ENCODE data around the gene KLHL13.
"Not testable (repeated sequence)": the region's sequence is repeated elsewhere in the genome, so short reads cannot be mapped to it uniquely, and the experiment has no call there.

The KLHL13 gene

GRCh38 chrX:118152721-118153120 is 36.1 kb upstream of the KLHL13 start:
- DNase-seq (ENCODE audit: low spot score), result no peak
- CTCF ChIA-PET, result no interaction called here
- TF ChIP-seq, protein P1, sequence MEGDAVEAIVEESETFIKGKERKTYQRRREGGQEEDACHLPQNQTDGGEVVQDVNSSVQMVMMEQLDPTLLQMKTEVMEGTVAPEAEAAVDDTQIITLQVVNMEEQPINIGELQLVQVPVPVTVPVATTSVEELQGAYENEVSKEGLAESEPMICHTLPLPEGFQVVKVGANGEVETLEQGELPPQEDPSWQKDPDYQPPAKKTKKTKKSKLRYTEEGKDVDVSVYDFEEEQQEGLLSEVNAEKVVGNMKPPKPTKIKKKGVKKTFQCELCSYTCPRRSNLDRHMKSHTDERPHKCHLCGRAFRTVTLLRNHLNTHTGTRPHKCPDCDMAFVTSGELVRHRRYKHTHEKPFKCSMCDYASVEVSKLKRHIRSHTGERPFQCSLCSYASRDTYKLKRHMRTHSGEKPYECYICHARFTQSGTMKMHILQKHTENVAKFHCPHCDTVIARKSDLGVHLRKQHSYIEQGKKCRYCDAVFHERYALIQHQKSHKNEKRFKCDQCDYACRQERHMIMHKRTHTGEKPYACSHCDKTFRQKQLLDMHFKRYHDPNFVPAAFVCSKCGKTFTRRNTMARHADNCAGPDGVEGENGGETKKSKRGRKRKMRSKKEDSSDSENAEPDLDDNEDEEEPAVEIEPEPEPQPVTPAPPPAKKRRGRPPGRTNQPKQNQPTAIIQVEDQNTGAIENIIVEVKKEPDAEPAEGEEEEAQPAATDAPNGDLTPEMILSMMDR (conservative IDR thresholded peaks at IDR 0.05; ENCODE audit: low read depth), result no peak
- POLR2A ChIA-PET (ENCODE audit: low non-redundant PET), result no interaction called here
- H3K27ac ChIP-seq, result no peak overlapping the region

DNA sequence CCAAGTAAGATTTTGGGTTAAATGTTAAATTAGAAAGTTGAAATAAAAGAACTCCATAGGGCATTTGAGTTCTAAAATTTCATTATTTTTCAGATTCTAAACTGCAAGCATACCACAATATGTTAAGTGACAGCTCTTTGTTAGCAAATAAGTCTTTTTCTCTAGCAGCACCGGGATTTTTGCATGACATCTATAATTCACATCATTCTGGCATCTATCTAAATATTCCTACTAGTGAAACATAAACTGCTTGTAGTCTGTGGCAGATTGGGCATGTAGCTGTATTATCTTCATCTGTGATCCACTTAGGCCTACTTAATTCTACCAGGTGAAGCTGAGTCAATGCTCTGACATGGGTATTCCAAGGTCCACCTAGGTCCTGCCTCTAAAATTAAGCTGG is 32.1 kb upstream of the KLHL13 start:
- POLR2A ChIA-PET (ENCODE audit: low non-redundant PET), result no interaction called here
- CTCF ChIA-PET, result no interaction called here
- TF ChIP-seq, protein P1 (conservative IDR thresholded peaks at IDR 0.05; ENCODE audit: low read depth), result no peak
- H3K27ac ChIP-seq, result no peak overlapping the region
- no peak for DNase-seq (ENCODE audit: low spot score)

GRCh38 chrX:118147771-118148170 is 31.2 kb upstream of the KLHL13 start:
- POLR2A ChIA-PET (ENCODE audit: low non-redundant PET); DNase-seq (ENCODE audit: low spot score); H3K27ac ChIP-seq: not testable (repeated sequence)
- CTCF ChIA-PET, result interaction anchor here (0.6 kb wide), 1 partner anchor 16 kb away, joined by 5 read pairs; no protein-coding TSS in a partner anchor

DNA sequence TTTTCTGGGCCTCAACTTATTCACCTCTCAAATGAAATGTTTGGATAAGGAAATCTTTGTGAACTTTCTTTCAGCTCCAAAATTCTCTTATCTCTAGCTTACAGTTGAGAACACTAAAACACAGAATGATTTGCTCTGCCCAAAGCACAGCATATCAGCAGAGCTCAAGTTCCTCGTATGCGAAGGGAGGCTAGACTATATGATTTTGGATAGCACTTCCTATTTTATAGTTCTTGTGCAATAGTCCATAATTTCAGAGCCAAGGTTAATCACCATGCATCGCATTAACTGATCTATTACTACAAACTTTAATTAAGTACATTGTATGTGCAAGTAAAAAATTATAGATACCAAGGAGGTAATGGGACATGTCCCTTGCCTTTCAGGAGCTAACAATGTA is 27.0 kb upstream of the KLHL13 start:
- H3K27ac ChIP-seq, result no peak overlapping the region
- ChIA-PET CTCF (interaction anchor here (0.7 kb wide), 1 partner anchor 759 kb away, joined by 3 read pairs; no protein-coding TSS in a partner anchor), POLR2A (ENCODE audit: low non-redundant PET) (no interaction called here)
- TF ChIP-seq, protein P1 (conservative IDR thresholded peaks at IDR 0.05; ENCODE audit: low read depth), result no peak
- no peak for DNase-seq (ENCODE audit: low spot score)

- no peak for DNase-seq (ENCODE audit: low spot score)
- CTCF ChIA-PET, result interaction anchor here (0.6 kb wide), 1 partner anchor 17 kb away, joined by 5 read pairs; no protein-coding TSS in a partner anchor
- H3K27ac ChIP-seq, result no peak overlapping the region
Measured at GRCh38 chrX:118131336-118131735, 14.7 kb upstream of the KLHL13 start.

DNA sequence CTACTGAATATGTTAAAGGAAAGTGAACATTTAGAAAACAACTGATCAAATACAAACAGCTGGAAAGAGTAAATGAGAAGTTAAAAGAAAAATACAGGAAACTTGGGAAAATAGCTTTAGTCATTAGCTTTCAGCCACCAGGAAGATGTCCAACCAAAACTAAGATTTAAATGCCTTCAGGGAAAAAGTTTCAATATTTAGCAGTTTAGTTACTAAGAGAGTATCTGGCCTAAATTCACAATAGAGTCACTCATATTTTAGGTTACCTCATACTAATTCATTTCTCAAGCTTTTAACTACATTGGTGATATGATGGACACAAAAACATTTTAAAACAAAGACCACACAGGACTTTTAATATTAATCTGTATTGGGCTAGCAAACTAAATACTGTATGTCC is 13.1 kb upstream of the KLHL13 start:
- DNase-seq (ENCODE audit: low spot score), result no peak
- ChIA-PET POLR2A (ENCODE audit: low non-redundant PET) (no interaction called here), CTCF (no interaction called here)
- H3K27ac ChIP-seq, result no peak overlapping the region
- TF ChIP-seq, protein P1 (conservative IDR thresholded peaks at IDR 0.05; ENCODE audit: low read depth), result no peak

More at GRCh38 chrX:118131336-118131735, 14.7 kb upstream of the KLHL13 start:
- POLR2A ChIA-PET (ENCODE audit: low non-redundant PET), result no interaction called here
- TF ChIP-seq, protein P1 (conservative IDR thresholded peaks at IDR 0.05; ENCODE audit: low read depth), result no peak

- POLR2A ChIA-PET (ENCODE audit: low non-redundant PET), result no interaction called here
- DNase-seq (ENCODE audit: low spot score), result no peak
- CTCF ChIA-PET, result interaction anchor here (0.6 kb wide), 1 partner anchor 133 kb away, joined by 3 read pairs; no protein-coding TSS in a partner anchor
- TF ChIP-seq, protein P1 (conservative IDR thresholded peaks at IDR 0.05; ENCODE audit: low read depth), result no peak
- no peak overlapping the region for H3K27ac ChIP-seq
Measured at GRCh38 chrX:118128724-118129123, 12.1 kb upstream of the KLHL13 start.

Data from RWPE1 (cell line).